ENCODE data around the gene SMARCA4. TPM values are rescaled to one million over a fixed set of nuclear protein-coding genes. Genes with fewer than 3 reads are reported as not detected.
"Not testable (repeated sequence)": the region's sequence is repeated elsewhere in the genome, so short reads cannot be mapped to it uniquely, and the experiment has no call there.

Gene SMARCA4
- total and polyA plus RNA-seq, 7 experiments from 2014 or later = 11.8 to 126 (median 102) TPM

DNA sequence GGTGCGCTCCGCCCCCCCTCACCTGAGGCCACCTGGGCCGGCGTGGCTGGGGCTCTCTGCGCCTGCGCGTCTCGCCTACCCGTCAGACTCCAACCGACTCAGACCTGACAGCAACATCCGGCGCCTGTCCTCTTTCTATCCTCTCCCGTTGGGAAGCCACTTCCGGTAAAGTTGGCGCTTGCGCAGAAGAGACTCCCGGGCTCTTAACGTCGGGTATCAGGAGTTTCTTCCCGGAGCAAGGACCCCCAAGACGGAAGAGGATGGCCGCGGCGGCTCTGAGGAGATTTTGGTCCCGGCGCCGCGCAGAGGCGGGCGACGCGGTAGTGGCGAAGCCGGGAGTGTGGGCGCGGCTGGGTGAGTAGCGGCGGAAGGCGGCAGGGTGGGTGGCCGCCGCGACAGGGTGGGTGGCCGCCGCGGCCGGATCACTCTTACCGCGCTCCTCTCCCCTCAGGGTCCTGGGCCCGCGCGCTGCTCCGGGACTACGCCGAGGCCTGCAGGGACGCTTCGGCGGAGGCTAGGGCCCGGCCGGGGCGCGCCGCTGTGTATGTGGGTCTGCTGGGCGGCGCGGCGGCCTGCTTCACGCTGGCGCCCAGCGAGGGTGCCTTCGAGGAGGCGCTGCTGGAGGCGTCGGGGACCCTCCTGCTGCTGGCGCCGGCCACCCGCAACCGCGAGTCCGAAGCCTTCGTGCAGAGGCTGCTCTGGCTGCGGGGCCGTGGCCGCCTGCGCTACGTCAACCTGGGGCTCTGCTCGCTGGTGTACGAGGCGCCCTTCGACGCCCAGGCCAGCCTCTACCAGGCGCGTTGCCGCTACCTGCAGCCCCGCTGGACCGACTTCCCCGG is 32.0 kb upstream of the SMARCA4 start, which contains the start of the genes TIMM29 and YIPF2:
Gene TIMM29 (plus strand): TSS at position 249 of the 839 bp plus-strand sequence. CDS start 12 bp downstream, at position 261.
Gene YIPF2 (minus strand): TSS at position 77 of the 839 bp plus-strand sequence. CDS start 229 bp downstream, outside the sequence.
- DNase-seq = peak; percentile 76 to 92 (median 88)
- H3K9me3 Mint-ChIP-seq = no peaks in the 10 kb centered on the region
- ChIA-PET POLR2A (interaction anchor here (1.9 kb wide), 1 partner anchor 32 kb away, joined by 9 read pairs; the partner anchor contains the start of gene SMARCA4), CTCF (interaction anchor here (1.4 kb wide), 1 partner anchor 12 kb away, joined by 8 read pairs; no protein-coding TSS in a partner anchor)
- peak within 1 kb of the TSS; percentile 66 to 93 (median 90) for H3K27ac Mint-ChIP-seq
- peak; percentile 91 for ATAC-seq
- peak within 1 kb of the TSS; percentile 84 to 96 (median 92) for H3K4me3 Mint-ChIP-seq
- Histone ChIP-seq H3K36me3 (ENCODE audit: control insufficient read depth in 2 of 3, insufficient read depth in 3 of 3, low read length in 3 of 3) (peaks cover 0 to 22% (median 0%) of the 10 kb centered on the region in 3 experiments), H3K4me1 (ENCODE audit: control insufficient read depth in 2 of 2, insufficient read depth in 2 of 2, low read length in 2 of 2) (peaks cover 14 to 16% of the 10 kb centered on the region in 2 donors), H3K4me3 (ENCODE audit: low read length) (peak within 1 kb of the TSS; percentile 89), H3K9me3 (ENCODE audit: control insufficient read depth in 2 of 3, low read length in 3 of 3) (no peaks in the 10 kb centered on the region), H3K27me3 (ENCODE audit: control insufficient read depth in 2 of 2, insufficient read depth in 2 of 2, low read length in 2 of 2) (no peaks in the 10 kb centered on the region), H3K27ac (ENCODE audit: low read depth, low read length) (peak within 1 kb of the TSS; percentile 77)
- peaks cover 0 to 5% (median 0%) of the 10 kb centered on the region in 5 donors for H3K36me3 Mint-ChIP-seq
- intact Hi-C loops (cut with micrococcal nuclease) = loop anchor here (1.0 to 5.0 kb wide), 8 partner anchors 14 to 418 kb away; partner anchors contain the start of genes CARM1 (in 2 of the 2), CCDC159 (in 1 of the 2), CDKN2D (in 1 of the 2) and KRI1 (in 1 of the 2)
- H3K27me3 Mint-ChIP-seq = no peaks in the 10 kb centered on the region
- H3K4me1 Mint-ChIP-seq = peaks cover 12 to 33% (median 26%) of the 10 kb centered on the region in 7 donors

DNA sequence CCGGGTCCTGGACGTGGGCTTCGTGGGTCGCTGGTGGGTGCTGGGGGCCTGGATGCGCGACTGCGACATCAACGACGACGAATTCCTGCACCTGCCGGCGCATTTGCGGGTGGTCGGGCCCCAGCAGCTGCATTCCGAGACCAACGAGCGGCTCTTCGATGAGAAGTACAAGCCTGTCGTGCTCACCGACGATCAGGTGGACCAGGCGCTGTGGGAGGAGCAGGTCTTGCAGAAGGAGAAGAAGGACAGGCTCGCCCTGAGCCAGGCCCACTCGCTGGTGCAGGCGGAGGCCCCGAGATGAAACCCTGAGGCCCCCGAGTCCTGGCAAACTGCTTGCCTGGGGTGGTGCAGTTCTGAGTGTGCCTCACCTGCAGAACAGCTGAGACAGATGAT is 31.4 kb upstream of the SMARCA4 start:
- H3K27ac Mint-ChIP-seq = peak overlapping the region in 6 of 9 donors; percentile 31 to 66 (median 53)
- ATAC-seq (no peak), DNase-seq (no peak)
- H3K27me3 Mint-ChIP-seq = no peaks in the 10 kb centered on the region
- POLR2A ChIA-PET = interaction anchor here (0.7 to 1.5 kb wide), 4 partner anchors 16 to 1395 kb away, joined by 3 to 4 read pairs (median 4); no protein-coding TSS in a partner anchor
- H3K27me3 ChIP-seq (ENCODE audit: control insufficient read depth in 2 of 2, insufficient read depth in 2 of 2, low read length in 2 of 2) = no peaks in the 10 kb centered on the region
- H3K27ac ChIP-seq (ENCODE audit: low read depth, low read length) = peak overlapping the region; percentile 77
- peaks cover 0 to 15% (median 0%) of the 10 kb centered on the region in 3 experiments for H3K36me3 ChIP-seq (ENCODE audit: control insufficient read depth in 2 of 3, insufficient read depth in 3 of 3, low read length in 3 of 3)
- peak overlapping the region; percentile 89 for H3K4me3 ChIP-seq (ENCODE audit: low read length)
- no peaks in the 10 kb centered on the region for H3K9me3 Mint-ChIP-seq
- H3K36me3 Mint-ChIP-seq = peaks cover 0 to 3% (median 0%) of the 10 kb centered on the region in 5 donors
- H3K4me1 ChIP-seq (ENCODE audit: control insufficient read depth in 2 of 2, insufficient read depth in 2 of 2, low read length in 2 of 2) = peaks cover 14 to 16% of the 10 kb centered on the region in 2 donors
- CTCF ChIA-PET = interaction anchor here (0.6 to 1.4 kb wide), 4 partner anchors 12 to 1753 kb away, joined by 3 to 8 read pairs (median 4); no protein-coding TSS in a partner anchor
- peaks cover 12 to 33% (median 26%) of the 10 kb centered on the region in 7 donors for H3K4me1 Mint-ChIP-seq
- H3K4me3 Mint-ChIP-seq = peak overlapping the region; percentile 76 to 96 (median 91)
- intact Hi-C loops (cut with micrococcal nuclease) = loop anchor here (2.0 to 5.0 kb wide), 3 partner anchors 13 to 362 kb away; partner anchors contain the start of genes CDKN2D (in 1 of the 2), KRI1 (in 1 of the 2) and SMARCA4 (in 1 of the 2)
- H3K9me3 ChIP-seq (ENCODE audit: control insufficient read depth in 2 of 3, low read length in 3 of 3) = no peaks in the 10 kb centered on the region

DNA sequence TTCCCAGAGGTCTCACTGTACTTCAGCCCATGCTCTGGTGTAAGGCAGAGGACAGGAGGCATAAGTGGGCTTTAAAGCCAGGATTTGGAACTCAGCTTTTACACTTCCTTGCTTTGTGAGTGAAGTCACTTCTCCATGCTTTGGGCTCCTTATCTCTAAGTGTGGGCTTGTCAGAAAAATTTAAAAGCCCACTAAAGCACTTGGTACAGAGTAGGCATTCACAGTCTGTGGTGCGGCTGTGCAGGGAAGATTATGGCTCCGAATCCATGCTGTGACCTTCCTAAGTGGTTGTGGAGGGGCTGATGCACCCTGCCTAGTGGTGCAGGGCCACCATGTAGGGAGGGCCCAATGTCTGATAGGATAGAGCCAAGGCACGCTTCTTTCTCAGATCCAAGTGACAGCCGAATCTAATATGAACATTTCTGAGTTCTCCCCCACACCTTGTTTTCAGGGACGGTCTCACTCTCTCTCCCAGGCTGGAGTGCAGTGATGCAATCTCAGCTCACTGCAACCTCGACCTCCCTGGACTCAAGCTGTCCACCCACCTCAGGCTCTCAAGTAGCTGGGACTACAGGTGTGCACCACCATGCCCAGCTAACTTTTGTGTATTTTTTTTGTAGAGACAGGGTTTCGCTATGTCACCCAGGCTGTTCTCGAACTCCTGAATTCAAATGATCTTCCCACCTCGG is 25.3 kb upstream of the SMARCA4 start:
- no peak for DNase-seq
- Histone ChIP-seq H3K27ac (ENCODE audit: low read depth, low read length) (no peak overlapping the region), H3K36me3 (ENCODE audit: control insufficient read depth in 2 of 3, insufficient read depth in 3 of 3, low read length in 3 of 3) (peaks cover 0 to 3% (median 0%) of the 10 kb centered on the region in 3 experiments), H3K27me3 (ENCODE audit: control insufficient read depth in 2 of 2, insufficient read depth in 2 of 2, low read length in 2 of 2) (no peaks in the 10 kb centered on the region), H3K4me3 (ENCODE audit: low read length) (no peak overlapping the region), H3K9me3 (ENCODE audit: control insufficient read depth in 2 of 3, low read length in 3 of 3) (no peaks in the 10 kb centered on the region), H3K4me1 (ENCODE audit: control insufficient read depth in 2 of 2, insufficient read depth in 2 of 2, low read length in 2 of 2) (no peaks in the 10 kb centered on the region)
- POLR2A ChIA-PET = no interaction called here
- no peak for ATAC-seq
- Mint-ChIP-seq H3K4me3 (no peak overlapping the region), H3K36me3 (peaks cover 0 to 3% (median 0%) of the 10 kb centered on the region in 5 donors), H3K27me3 (no peaks in the 10 kb centered on the region), H3K27ac (peak overlapping the region in 1 of 9 donors; percentile 51), H3K4me1 (peaks cover 5 to 17% (median 12%) of the 10 kb centered on the region in 7 donors), H3K9me3 (no peaks in the 10 kb centered on the region)
- intact Hi-C loops (cut with micrococcal nuclease) = loop anchor here (1.0 to 5.0 kb wide), 2 partner anchors 102 to 196 kb away; no protein-coding TSS in a partner anchor
- CTCF ChIA-PET = interaction anchor here (1.2 to 2.1 kb wide), 3 partner anchors 34 to 94 kb away, joined by 3 to 5 read pairs (median 4); no protein-coding TSS in a partner anchor

DNA sequence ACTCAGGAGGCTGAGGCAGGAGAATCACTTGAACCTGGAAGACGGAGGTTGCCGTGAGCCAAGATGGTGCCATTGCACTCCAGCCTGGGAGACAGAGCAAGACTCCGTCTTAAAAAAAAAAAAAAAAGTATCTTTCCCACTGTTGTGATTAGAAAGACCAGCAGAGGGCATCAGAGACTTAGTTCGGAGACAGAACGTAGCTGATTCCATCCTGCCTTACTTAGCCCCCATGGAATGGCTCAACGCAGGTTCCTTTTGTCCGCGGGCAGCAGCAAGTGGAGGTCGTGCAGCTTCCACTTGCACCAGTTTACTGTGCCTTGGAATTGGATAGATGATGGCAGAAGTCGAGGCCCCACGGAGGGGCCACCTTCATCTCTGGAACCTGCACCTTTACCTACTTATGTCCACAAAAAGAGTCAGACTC is 24.2 kb upstream of the SMARCA4 start:
- H3K27ac ChIP-seq (ENCODE audit: low read depth, low read length) = no peak overlapping the region
- H3K36me3 ChIP-seq (ENCODE audit: control insufficient read depth in 2 of 3, insufficient read depth in 3 of 3, low read length in 3 of 3) = no peaks in the 10 kb centered on the region
- no peaks in the 10 kb centered on the region for H3K27me3 Mint-ChIP-seq
- no peaks in the 10 kb centered on the region for H3K4me1 ChIP-seq (ENCODE audit: control insufficient read depth in 2 of 2, insufficient read depth in 2 of 2, low read length in 2 of 2)
- peak in 7 of 9 donors; percentile 40 to 69 (median 62) for DNase-seq
- peak overlapping the region in 2 of 9 donors; percentile 34 to 55 for H3K27ac Mint-ChIP-seq
- CTCF ChIA-PET = interaction anchor here (0.6 to 2.1 kb wide), 10 partner anchors 24 to 522 kb away, joined by 3 to 5 read pairs (median 4); no protein-coding TSS in a partner anchor
- H3K27me3 ChIP-seq (ENCODE audit: control insufficient read depth in 2 of 2, insufficient read depth in 2 of 2, low read length in 2 of 2) = no peaks in the 10 kb centered on the region
- no peaks in the 10 kb centered on the region for H3K9me3 ChIP-seq (ENCODE audit: control insufficient read depth in 2 of 3, low read length in 3 of 3)
- peak overlapping the region in 4 of 10 donors; percentile 5 to 48 (median 38) for H3K4me3 Mint-ChIP-seq
- no peaks in the 10 kb centered on the region for H3K9me3 Mint-ChIP-seq
- peaks cover 0 to 13% (median 8%) of the 10 kb centered on the region in 7 donors for H3K4me1 Mint-ChIP-seq
- POLR2A ChIA-PET = interaction anchor here (0.6 to 1.0 kb wide), 2 partner anchors 49 to 429 kb away, joined by 3 to 4 read pairs; no protein-coding TSS in a partner anchor
- intact Hi-C loops (cut with micrococcal nuclease) = loop anchor here (1.0 to 5.0 kb wide), 2 partner anchors 101 to 195 kb away; no protein-coding TSS in a partner anchor
- peaks cover 0 to 3% (median 0%) of the 10 kb centered on the region in 5 donors for H3K36me3 Mint-ChIP-seq
- peak; percentile 89 for ATAC-seq
- H3K4me3 ChIP-seq (ENCODE audit: low read length) = no peak overlapping the region

DNA sequence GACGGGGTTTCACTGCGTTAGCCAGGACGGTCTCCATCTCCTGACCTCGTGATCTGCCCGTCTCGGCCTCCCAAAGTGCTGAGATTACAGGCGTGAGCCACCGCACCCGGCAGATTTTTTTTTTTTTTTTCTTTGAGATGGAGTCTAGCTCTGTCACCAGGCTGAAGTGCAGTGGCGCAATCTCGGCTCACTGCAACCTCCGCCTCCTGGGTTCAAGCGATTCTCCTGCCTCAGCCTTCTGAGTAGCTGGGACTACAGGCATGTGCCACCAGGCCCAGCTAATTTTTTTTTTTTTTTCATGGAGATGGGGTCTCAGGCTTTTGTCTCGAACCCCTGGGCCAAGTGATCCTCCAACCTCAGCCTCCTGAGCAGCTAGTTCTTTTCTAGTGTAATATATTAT is 19.2 kb upstream of the SMARCA4 start:
- H3K27ac Mint-ChIP-seq; H3K4me3 ChIP-seq (ENCODE audit: low read length); H3K9me3 Mint-ChIP-seq; ATAC-seq; H3K27ac ChIP-seq (ENCODE audit: low read depth, low read length); H3K36me3 Mint-ChIP-seq; H3K27me3 Mint-ChIP-seq; H3K9me3 ChIP-seq (ENCODE audit: control insufficient read depth in 2 of 3, low read length in 3 of 3); H3K27me3 ChIP-seq (ENCODE audit: control insufficient read depth in 2 of 2, insufficient read depth in 2 of 2, low read length in 2 of 2); H3K36me3 ChIP-seq (ENCODE audit: control insufficient read depth in 2 of 3, insufficient read depth in 3 of 3, low read length in 3 of 3); DNase-seq; H3K4me3 Mint-ChIP-seq; POLR2A ChIA-PET; H3K4me1 ChIP-seq (ENCODE audit: control insufficient read depth in 2 of 2, insufficient read depth in 2 of 2, low read length in 2 of 2): not testable (repeated sequence)
- intact Hi-C loops (cut with micrococcal nuclease) = loop anchor here (1.0 to 2.0 kb wide), 6 partner anchors 13 to 190 kb away; partner anchors contain the start of genes SMARCA4 (in 1 of the 2), TIMM29 (in 1 of the 2) and YIPF2 (in 1 of the 2)
- H3K4me1 Mint-ChIP-seq = peaks cover 0 to 12% (median 8%) of the 10 kb centered on the region in 7 donors
- CTCF ChIA-PET = interaction anchor here (0.6 to 1.8 kb wide), 17 partner anchors 8 to 320 kb away, joined by 3 to 9 read pairs (median 3); no protein-coding TSS in a partner anchor

Data from naive thymus-derived CD4-positive, alpha-beta T cell (primary cell).